Naive thymus-derived CD4-positive, alpha-beta T cell (primary cell): Measurements from ENCODE around the gene STOX1. TPM values are rescaled to one million over a fixed set of nuclear protein-coding genes. Genes with fewer than 3 reads are reported as not detected.

Source experiments
- ATAC-seq: fragments of 150-1000 bp; cut with Tn5 transposase; 2 replicates; pipeline ENCODE4 v1.10.0; 2021; ENCODE audit warnings: mild to moderate bottlenecking, moderate library complexity
- CTCF ChIA-PET: fragments of 350-600 bp; sonication (Branson Sonifier 250); formaldehyde crosslinking; loops from one replicate; lab custom pipeline; 2021; ENCODE audit warnings: antibody characterized with exemption; lab: Charles Lee
- POLR2A ChIA-PET: fragments of 350-600 bp; sonication (Branson Sonifier 250); formaldehyde crosslinking; loops from one replicate; lab custom pipeline; 2021; ENCODE audit warnings: antibody characterized with exemption, inconsistent platforms; lab: Charles Lee
- DNase-seq, 9 donors: peaks; one replicate each; pipeline versions ENCODE4 v3.0.0 to v3.0.0-alpha.2; 2020 to 2022; ENCODE audit warnings: mixed read lengths in 1 of 9
- H3K27ac ChIP-seq: one replicate; pipeline ENCODE4 v1.7.0; 2013; ENCODE audit warnings: mild to moderate bottlenecking, low read depth, low read length, moderate library complexity
- H3K27me3 ChIP-seq, 2 donors: one replicate each; pipeline ENCODE4 v1.7.0; 2013; ENCODE audit warnings: low read length in 2 of 2, mild to moderate bottlenecking in 2 of 2, moderate library complexity in 2 of 2; ENCODE audit not compliant: control insufficient read depth in 2 of 2, insufficient read depth in 2 of 2
- H3K36me3 ChIP-seq, 3 experiments: 1 replicate in 2 of 3; 2 replicates in 1 of 3; pipeline ENCODE4 v1.7.0; 2013; ENCODE audit warnings: low read length in 3 of 3, mild to moderate bottlenecking in 3 of 3, moderate library complexity in 1 of 3; ENCODE audit not compliant: insufficient read depth in 3 of 3, control insufficient read depth in 2 of 3
- H3K4me1 ChIP-seq, 2 donors: one replicate each; pipeline ENCODE4 v1.7.0; 2013; ENCODE audit warnings: low read length in 2 of 2, mild to moderate bottlenecking in 2 of 2, moderate library complexity in 1 of 2; ENCODE audit not compliant: control insufficient read depth in 2 of 2, insufficient read depth in 2 of 2
- H3K4me3 ChIP-seq: 2 replicates; pipeline ENCODE4 v1.7.0; 2013; ENCODE audit warnings: mild to moderate bottlenecking, low read length
- H3K9me3 ChIP-seq, 3 experiments: 1 replicate in 2 of 3; 2 replicates in 1 of 3; pipeline ENCODE4 v1.7.0; 2013; ENCODE audit warnings: low read length in 3 of 3; ENCODE audit not compliant: control insufficient read depth in 2 of 3
- H3K27ac Mint-ChIP-seq, 9 donors: one replicate each; pipeline ENCODE4 v1.8.0; 2020 to 2022; ENCODE audit warnings: mixed read lengths in 9 of 9, mild to moderate bottlenecking in 8 of 9, moderate library complexity in 5 of 9, inconsistent platforms in 2 of 9
- H3K27me3 Mint-ChIP-seq, 5 donors: one replicate each; pipeline ENCODE4 v1.8.0; 2021 to 2022; ENCODE audit warnings: mixed read lengths in 5 of 5, mild to moderate bottlenecking in 1 of 5
- H3K36me3 Mint-ChIP-seq, 5 donors: one replicate each; pipeline ENCODE4 v1.8.0; 2020 to 2022; ENCODE audit warnings: mixed read lengths in 5 of 5, mild to moderate bottlenecking in 3 of 5, inconsistent platforms in 1 of 5
- H3K4me1 Mint-ChIP-seq, 7 donors: one replicate each; pipeline ENCODE4 v1.8.0; 2020 to 2022; ENCODE audit warnings: mixed read lengths in 7 of 7, mild to moderate bottlenecking in 3 of 7, inconsistent platforms in 1 of 7
- H3K4me3 Mint-ChIP-seq, 10 donors: one replicate each; pipeline ENCODE4 v1.8.0; 2020 to 2022; ENCODE audit warnings: mild to moderate bottlenecking in 10 of 10, mixed read lengths in 10 of 10, moderate library complexity in 6 of 10, inconsistent platforms in 2 of 10
- H3K9me3 Mint-ChIP-seq, 11 donors: one replicate each; pipeline ENCODE4 v1.8.0; 2020 to 2022; ENCODE audit warnings: mixed read lengths in 11 of 11, mild to moderate bottlenecking in 4 of 11, inconsistent platforms in 1 of 11, moderate library complexity in 1 of 11
- intact Hi-C, 2 donors: fragments of 100-400 bp; cut with micrococcal nuclease; formaldehyde crosslinking; loops; one replicate each; pipeline ENCODE4 v1.15.1; 2023
- polyA plus RNA-seq, 2 donors: library from polyadenylated mRNA; unstranded; fragments of 300-500 nt; fragmentation: Illumina TruSeq; gene quantifications; one replicate each; pipeline ENCODE4 v1.2.3, GENCODE V29; 2021
- total RNA-seq, 6 experiments: library from RNA in 5 of 6; stranded (reverse) in 5 of 6; gene quantifications; 1 replicate in 5 of 6; 2 replicates in 1 of 6; pipeline ENCODE4 v1.2.3 and lab custom pipeline; 2021 to 2026

The STOX1 gene
- total and polyA plus RNA-seq, 7 experiments from 2014 or later: 0.29 to 1.4 (median 0.79) TPM

GRCh38 chr10:68895041-68895440 is 67.7 kb downstream of the STOX1 start:
- H3K36me3 Mint-ChIP-seq: peaks cover 0 to 2% (median 0%) of the 10 kb centered on the region in 5 donors
- no peak overlapping the region for H3K27ac Mint-ChIP-seq
- H3K27me3 Mint-ChIP-seq: peaks cover 0 to 11% (median 0%) of the 10 kb centered on the region in 5 donors
- H3K27ac ChIP-seq: no peak overlapping the region
- DNase-seq: no peak
- H3K27me3 ChIP-seq: no peaks in the 10 kb centered on the region
- intact Hi-C loops: loop anchor here in 1 of 2 donors (5.0 kb wide), 1 partner anchor 1228 kb away; no protein-coding TSS in a partner anchor
- no peak for ATAC-seq
- peaks cover 1 to 2% of the 10 kb centered on the region in 2 donors for H3K4me1 ChIP-seq
- no peaks in the 10 kb centered on the region for H3K9me3 Mint-ChIP-seq
- H3K9me3 ChIP-seq: no peaks in the 10 kb centered on the region
- H3K4me3 ChIP-seq: no peak overlapping the region
- CTCF ChIA-PET: no interaction called here
- no peak overlapping the region for H3K4me3 Mint-ChIP-seq
- POLR2A ChIA-PET: no interaction called here
- no peaks in the 10 kb centered on the region for H3K36me3 ChIP-seq
- peaks cover 0 to 14% (median 6%) of the 10 kb centered on the region in 7 donors for H3K4me1 Mint-ChIP-seq

- Histone ChIP-seq H3K9me3 (no peaks in the 10 kb centered on the region), H3K4me1 (peaks cover 12 to 13% of the 10 kb centered on the region in 2 donors), H3K36me3 (peaks cover 0 to 6% (median 0%) of the 10 kb centered on the region in 3 experiments), H3K27ac (no peak overlapping the region), H3K27me3 (no peaks in the 10 kb centered on the region), H3K4me3 (no peak overlapping the region)
- DNase-seq: peak in 7 of 9 donors; percentile 27 to 64 (median 49)
- CTCF ChIA-PET: interaction anchor here (0.6 to 1.2 kb wide), 3 partner anchors 345 to 680 kb away, joined by 3 to 9 read pairs (median 3); no protein-coding TSS in a partner anchor
- ATAC-seq: no peak
- intact Hi-C loops: loop anchor here (1.0 to 5.0 kb wide), 5 partner anchors 347 to 1230 kb away; partner anchors contain the start of gene SLC25A16 (in 1 of the 2)
- H3K4me3 Mint-ChIP-seq: no peak overlapping the region
- peaks cover 8 to 26% (median 19%) of the 10 kb centered on the region in 7 donors for H3K4me1 Mint-ChIP-seq
- peaks cover 0 to 3% (median 0%) of the 10 kb centered on the region in 5 donors for H3K36me3 Mint-ChIP-seq
- POLR2A ChIA-PET: interaction anchor here (0.6 kb wide), 1 partner anchor 88 kb away, joined by 3 read pairs; no protein-coding TSS in a partner anchor
- peaks cover 0 to 4% (median 0%) of the 10 kb centered on the region in 11 donors for H3K9me3 Mint-ChIP-seq
- H3K27me3 Mint-ChIP-seq: peaks cover 0 to 9% (median 0%) of the 10 kb centered on the region in 5 donors
- no peak overlapping the region for H3K27ac Mint-ChIP-seq
Observed at GRCh38 chr10:68897336-68897741, 70.0 kb downstream of the STOX1 start.

- H3K27ac Mint-ChIP-seq: peak overlapping the region; percentile 15 to 100 (median 98)
- CTCF ChIA-PET: no interaction called here
Observed at GRCh38 chr10:68899186-68899745, 71.9 kb downstream of the STOX1 start.

GRCh38 chr10:68900427-68901104 is 73.2 kb downstream of the STOX1 start:
- peaks cover 26 to 48% (median 39%) of the 10 kb centered on the region in 7 donors for H3K4me1 Mint-ChIP-seq
- POLR2A ChIA-PET: interaction anchor here (0.7 to 1.8 kb wide), 17 partner anchors 9 to 568 kb away, joined by 3 to 11 read pairs (median 3); partner anchors contain the start of genes DDX21, HNRNPH3, PBLD and STOX1
- Histone ChIP-seq H3K4me1 (peaks cover 20 to 34% of the 10 kb centered on the region in 2 donors), H3K9me3 (no peaks in the 10 kb centered on the region), H3K36me3 (peaks cover 0 to 6% (median 0%) of the 10 kb centered on the region in 3 experiments), H3K27ac (peak overlapping the region; percentile 95), H3K4me3 (peak overlapping the region; percentile 78), H3K27me3 (no peaks in the 10 kb centered on the region)
- intact Hi-C loops: loop anchor here (1.0 to 5.0 kb wide), 21 partner anchors 56 to 1270 kb away; partner anchors contain the start of genes CCAR1 (in 2 of the 2), DDX21 (in 2 of the 2), HNRNPH3 (in 2 of the 2) and PBLD (in 2 of the 2)
- H3K4me3 Mint-ChIP-seq: peak overlapping the region; percentile 93 to 99 (median 97)
- peak; percentile 56 for ATAC-seq
- H3K36me3 Mint-ChIP-seq: peaks cover 0 to 12% (median 6%) of the 10 kb centered on the region in 5 donors
- CTCF ChIA-PET: interaction anchor here (0.5 to 0.6 kb wide), 2 partner anchors 10 to 109 kb away, joined by 3 read pairs; no protein-coding TSS in a partner anchor
- peaks cover 0 to 4% (median 0%) of the 10 kb centered on the region in 11 donors for H3K9me3 Mint-ChIP-seq
- peak overlapping the region; percentile 97 to 100 (median 99) for H3K27ac Mint-ChIP-seq
- peaks cover 0 to under 1% (median 0%) of the 10 kb centered on the region in 5 donors for H3K27me3 Mint-ChIP-seq
- peak in 2 of 9 donors; percentile 70 to 81 for DNase-seq

More at GRCh38 chr10:68899186-68899745, 71.9 kb downstream of the STOX1 start:
- Histone ChIP-seq H3K27ac (no peak overlapping the region), H3K36me3 (peaks cover 0 to 6% (median 0%) of the 10 kb centered on the region in 3 experiments), H3K4me3 (no peak overlapping the region), H3K4me1 (peaks cover 16 to 23% of the 10 kb centered on the region in 2 donors), H3K9me3 (no peaks in the 10 kb centered on the region), H3K27me3 (no peaks in the 10 kb centered on the region)
- H3K4me3 Mint-ChIP-seq: peak overlapping the region in 9 of 10 donors; percentile 4 to 99 (median 93)
- intact Hi-C loops: loop anchor here in 1 of 2 donors (5.0 kb wide), 1 partner anchor 1232 kb away; no protein-coding TSS in a partner anchor
- peaks cover 0 to 9% (median 0%) of the 10 kb centered on the region in 5 donors for H3K27me3 Mint-ChIP-seq
- DNase-seq: no peak
- POLR2A ChIA-PET: interaction anchor here (0.6 to 1.8 kb wide), 4 partner anchors 12 to 72 kb away, joined by 3 to 11 read pairs (median 8); partner anchors contain the start of genes DDX21 and STOX1
- ATAC-seq: no peak
- peaks cover 20 to 40% (median 31%) of the 10 kb centered on the region in 7 donors for H3K4me1 Mint-ChIP-seq
- H3K9me3 Mint-ChIP-seq: peaks cover 0 to 4% (median 0%) of the 10 kb centered on the region in 11 donors
- H3K36me3 Mint-ChIP-seq: peaks cover 0 to 11% (median 3%) of the 10 kb centered on the region in 5 donors

- Mint-ChIP-seq H3K36me3 (peaks cover 2 to 13% (median 6%) of the 10 kb centered on the region in 5 donors), H3K27me3 (no peaks in the 10 kb centered on the region), H3K27ac (peak within 1 kb of the TSS; percentile 97 to 100 (median 99)), H3K4me3 (peak within 1 kb of the TSS; percentile 93 to 99 (median 97)), H3K9me3 (peaks cover 0 to 4% (median 0%) of the 10 kb centered on the region in 11 donors), H3K4me1 (peaks cover 28 to 53% (median 44%) of the 10 kb centered on the region in 7 donors)
- ChIA-PET CTCF (no interaction called here), POLR2A (interaction anchor here (0.7 to 1.7 kb wide), 15 partner anchors 10 to 568 kb away, joined by 3 to 11 read pairs (median 4); partner anchors contain the start of gene DDX21)
- no peaks in the 10 kb centered on the region for H3K9me3 ChIP-seq
- peaks cover 0 to 7% (median 0%) of the 10 kb centered on the region in 3 experiments for H3K36me3 ChIP-seq
- peak within 1 kb of the TSS; percentile 95 for H3K27ac ChIP-seq
- ATAC-seq (peak; percentile 98), DNase-seq (peak; percentile 86 to 97 (median 95))
- intact Hi-C loops: loop anchor here (1.0 to 5.0 kb wide), 21 partner anchors 55 to 1269 kb away; partner anchors contain the start of genes CCAR1 (in 2 of the 2), DDX21 (in 2 of the 2), HNRNPH3 (in 2 of the 2) and PBLD (in 2 of the 2)
- H3K4me3 ChIP-seq: peak within 1 kb of the TSS; percentile 78
- H3K27me3 ChIP-seq: no peaks in the 10 kb centered on the region
- peaks cover 20 to 34% of the 10 kb centered on the region in 2 donors for H3K4me1 ChIP-seq
Observed at GRCh38 chr10:68901105-68901927, 74.0 kb downstream of the STOX1 start, which contains the start of gene DDX50. Gene DDX50 (plus strand): TSS chr10:68901315. CDS start chr10:68901385, 70 bp downstream.
